Fibroblast of skin of scalp (primary cell): ENCODE data around the gene MEOX1.
"Not testable (repeated sequence)": the region's sequence is repeated elsewhere in the genome, so short reads cannot be mapped to it uniquely, and the experiment has no call there.

ENCODE experiments used
- DNase-seq: peaks from one replicate; pipeline ENCODE4 v3.0.0-alpha.2; 2013

Gene MEOX1

GRCh38 chr17:43616029-43616351, 45.7 kb downstream of the MEOX1 start:
- DNase-seq, result no peak

DNA sequence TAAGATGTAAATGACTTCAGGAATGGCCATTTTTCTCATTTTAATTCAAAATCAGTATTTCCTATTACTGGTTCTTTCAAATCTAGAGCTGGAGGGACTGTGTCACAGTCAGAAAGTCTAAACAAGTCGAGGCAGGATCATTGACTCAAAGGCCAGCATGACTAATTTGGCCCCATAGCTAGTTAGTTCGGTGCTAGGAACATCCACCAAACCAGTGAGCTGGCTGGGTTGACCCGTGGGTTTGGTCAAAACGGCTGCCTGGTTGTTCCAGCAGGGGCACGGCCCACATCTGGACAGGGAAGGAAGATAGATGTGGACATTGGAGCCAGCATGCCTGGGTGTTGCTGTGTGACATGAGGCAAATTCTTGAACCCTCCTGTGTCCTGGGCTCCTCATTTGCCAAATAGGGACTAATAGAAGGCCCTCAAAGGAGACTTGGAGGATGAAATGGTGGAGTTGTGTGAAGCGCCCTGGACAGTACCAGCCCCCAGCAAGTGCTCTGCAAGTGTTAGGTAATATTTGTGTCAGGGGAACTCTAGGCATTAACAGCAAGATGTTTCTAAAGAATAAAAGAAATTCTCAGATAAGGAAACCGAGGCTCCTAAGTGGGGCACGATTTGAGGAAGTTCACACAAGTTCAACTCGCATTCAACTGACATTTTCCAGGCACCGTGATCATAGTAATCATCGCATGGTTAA, 46.2 kb downstream of the MEOX1 start:
- DNase-seq, result no peak

DNA sequence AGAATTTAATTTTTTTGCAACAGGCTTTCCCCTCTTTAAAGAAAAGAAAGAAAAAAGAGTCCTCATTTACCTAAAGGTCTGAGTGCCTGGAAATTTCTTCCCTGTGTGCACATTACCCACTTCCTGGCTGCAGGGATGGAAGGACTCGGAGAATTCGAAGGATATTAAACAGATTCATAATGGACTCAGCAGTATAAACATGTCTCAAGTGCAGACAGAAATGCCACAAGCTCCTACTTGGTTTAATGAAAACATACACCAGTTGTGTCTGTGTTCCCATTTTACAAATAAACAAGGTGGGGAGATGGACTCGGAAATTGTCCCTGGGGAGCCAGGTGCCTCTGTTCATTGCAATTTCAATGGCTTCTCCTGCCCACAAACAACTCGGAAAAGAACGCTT, 47.2 kb downstream of the MEOX1 start:
- DNase-seq, result no peak

DNA sequence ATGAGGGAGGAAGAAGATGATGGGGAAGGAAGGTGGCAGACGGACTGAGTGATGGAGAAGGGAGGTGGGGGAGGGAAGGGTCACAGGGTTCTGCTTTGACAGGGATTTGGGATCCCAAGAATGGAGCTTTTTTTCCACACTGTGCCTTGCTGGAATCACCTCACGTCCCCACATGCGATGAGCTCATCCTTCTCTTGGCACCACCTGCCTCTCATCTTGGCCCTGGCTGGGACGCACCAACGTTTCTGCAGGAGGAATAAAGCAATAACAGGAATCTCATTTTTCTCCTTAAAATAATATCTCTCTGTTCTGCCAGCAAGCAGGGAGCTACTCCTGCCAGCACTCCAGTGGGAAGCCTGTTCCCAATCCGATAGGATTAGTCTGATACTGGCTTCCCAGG, 47.8 kb downstream of the MEOX1 start:
- no peak for DNase-seq

DNA sequence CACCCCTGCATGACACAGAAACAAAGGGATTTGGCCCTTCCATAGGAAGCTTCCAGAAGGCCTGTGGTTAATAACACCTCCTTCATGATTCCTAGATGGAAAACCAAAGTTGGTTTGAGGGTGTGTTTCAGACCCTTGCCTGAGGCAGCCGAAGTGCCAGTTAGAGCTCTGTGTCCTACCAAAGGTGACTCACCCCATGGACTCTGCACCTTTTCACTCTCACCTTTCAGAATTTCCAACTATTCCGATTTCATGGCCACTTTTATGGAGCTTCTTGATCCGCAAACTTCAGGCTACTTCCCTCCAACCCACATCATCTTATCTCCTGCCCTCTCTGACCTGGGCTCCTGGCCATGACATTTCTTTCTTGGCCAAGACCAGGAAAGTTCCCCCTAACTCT, 49.2 kb downstream of the MEOX1 start:
- no peak for DNase-seq

DNA sequence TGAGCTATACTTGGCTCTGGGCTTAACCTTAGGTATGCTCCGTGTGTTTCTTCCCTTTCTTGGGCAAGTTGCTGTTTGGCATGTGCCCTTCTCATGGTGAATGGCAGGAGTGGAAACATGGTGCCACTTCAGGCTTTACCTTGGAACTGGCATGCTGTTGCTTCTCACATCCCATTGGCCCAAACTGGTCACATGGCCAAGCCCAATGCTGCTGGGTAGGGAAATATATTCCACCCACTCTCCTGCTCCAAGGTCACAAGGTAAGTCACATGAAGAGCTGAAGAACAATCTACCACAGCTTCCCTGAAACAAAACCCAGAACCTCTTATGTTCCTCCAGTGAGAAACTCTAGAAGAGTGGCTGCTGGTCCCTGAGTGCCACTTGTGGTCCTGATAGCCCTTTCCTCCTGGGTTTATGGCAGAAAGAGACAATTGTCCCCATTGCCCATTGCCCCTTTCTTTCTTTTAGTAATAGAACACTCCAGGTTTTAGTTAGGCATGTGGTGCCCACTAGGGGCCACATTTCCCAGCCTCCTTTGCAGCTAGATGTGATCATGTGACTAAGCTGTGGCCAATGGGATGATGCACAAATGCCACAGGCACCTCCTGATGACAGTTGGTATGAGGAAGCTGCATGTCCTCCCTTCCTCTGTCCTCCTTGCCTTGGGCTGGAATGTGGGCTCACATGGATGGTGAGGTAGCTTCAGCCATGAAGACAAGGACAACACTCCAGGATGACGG, 50.3 kb downstream of the MEOX1 start:
- no peak for DNase-seq

GRCh38 chr17:43609613-43610385, 51.9 kb downstream of the MEOX1 start:
- DNase-seq, result no peak

- DNase-seq, result no peak
Observed at GRCh38 chr17:43608313-43608712, 53.4 kb downstream of the MEOX1 start.

DNA sequence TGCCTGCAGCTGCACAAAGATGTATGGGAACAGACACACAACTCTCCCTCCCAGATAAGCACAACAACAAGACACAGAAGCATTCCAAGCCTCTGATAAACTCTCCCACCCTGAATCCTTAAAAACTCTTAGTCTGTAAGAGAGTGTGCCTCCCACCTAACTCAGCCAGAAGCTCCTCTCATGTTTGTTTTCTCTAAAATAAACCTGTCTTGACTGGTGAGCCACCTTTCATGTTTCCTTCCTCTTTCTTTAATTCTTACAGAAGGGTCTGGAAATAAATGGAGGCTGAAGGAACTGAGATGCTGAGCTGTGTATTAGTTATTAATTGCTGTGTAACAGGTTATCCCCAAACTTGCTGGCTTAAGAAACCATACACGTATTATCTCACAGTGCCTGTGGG, 57.2 kb downstream of the MEOX1 start:
- no peak for DNase-seq

GRCh38 chr17:43603321-43603720, 58.4 kb downstream of the MEOX1 start:
- no peak for DNase-seq

DNA sequence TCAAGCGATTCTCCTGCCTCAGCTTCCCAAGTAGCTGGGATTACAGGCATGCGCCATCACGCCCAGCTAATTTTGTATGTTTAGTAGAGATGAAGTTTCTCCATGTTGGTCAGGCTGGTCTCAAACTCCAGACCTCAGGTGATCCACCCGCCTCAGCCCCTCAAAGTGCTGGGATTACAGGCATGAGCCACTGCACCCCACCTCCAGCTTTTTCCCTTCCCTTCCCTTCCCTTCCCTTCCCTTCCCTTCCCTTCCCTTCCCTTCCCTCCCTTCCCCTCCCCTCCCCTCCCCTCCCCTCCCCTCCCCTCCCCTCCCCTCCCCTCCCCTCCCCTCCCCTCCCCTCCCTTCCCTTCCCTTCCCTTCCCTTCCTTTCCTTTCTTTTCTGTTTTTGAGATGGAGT, 59.2 kb downstream of the MEOX1 start:
- not testable (repeated sequence) for DNase-seq

DNA sequence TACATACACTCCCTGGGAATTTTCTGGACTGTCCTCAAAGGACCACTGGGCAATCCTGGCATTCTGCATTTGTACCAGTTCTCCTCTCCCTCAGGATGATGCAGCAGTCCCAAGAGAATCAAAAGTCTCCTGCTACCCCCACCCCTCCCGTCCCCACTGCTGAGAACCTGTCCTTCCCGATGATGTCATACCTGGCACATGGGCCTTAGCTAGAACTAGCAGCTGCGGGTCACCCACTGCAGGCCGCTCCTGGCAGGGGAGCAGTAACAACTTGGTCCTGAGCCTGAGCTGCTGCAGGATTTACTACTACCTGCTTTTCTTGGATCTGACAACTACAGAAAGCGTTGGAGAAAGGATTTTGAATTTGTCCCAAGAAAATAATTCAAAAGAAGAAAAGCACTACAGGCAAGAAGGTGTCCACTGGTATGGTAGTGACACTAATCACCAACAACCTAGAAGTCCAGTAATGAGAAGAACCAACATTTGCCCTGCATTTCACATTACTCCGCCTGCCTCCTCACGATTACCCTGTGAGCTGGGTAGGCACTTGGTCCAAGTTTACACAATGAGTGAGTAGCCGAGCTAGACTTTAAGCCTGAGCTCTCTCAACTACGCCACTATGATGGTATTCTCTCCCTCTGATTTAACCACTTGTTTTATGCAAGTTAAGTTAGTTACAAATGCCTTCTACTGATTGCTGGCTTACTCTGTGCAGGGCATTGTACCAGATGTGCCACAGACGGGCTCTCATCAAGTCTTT, 60.3 kb downstream of the MEOX1 start:
- no peak for DNase-seq

GRCh38 chr17:43599835-43600234, 61.9 kb downstream of the MEOX1 start:
- peak; percentile 85 for DNase-seq

DNA sequence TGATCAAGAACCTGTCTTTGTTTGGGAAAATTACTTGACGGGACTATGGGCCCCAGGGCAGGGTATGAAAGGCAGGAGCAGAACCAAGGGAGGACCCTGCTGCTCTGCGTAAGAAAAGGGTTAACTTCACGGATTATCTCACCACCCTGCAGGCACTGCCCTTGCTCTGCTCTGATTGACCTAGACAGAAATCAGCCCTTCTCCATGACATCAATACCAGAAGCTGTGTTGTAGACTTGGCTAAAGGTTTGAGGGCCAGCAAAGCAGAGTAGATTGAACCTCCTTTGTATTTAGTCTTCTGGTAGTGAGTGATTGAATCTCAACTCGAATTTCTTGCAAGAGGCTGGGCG, 62.7 kb downstream of the MEOX1 start:
- DNase-seq, result no peak

GRCh38 chr17:43598357-43599045, 63.2 kb downstream of the MEOX1 start:
- no peak for DNase-seq

DNA sequence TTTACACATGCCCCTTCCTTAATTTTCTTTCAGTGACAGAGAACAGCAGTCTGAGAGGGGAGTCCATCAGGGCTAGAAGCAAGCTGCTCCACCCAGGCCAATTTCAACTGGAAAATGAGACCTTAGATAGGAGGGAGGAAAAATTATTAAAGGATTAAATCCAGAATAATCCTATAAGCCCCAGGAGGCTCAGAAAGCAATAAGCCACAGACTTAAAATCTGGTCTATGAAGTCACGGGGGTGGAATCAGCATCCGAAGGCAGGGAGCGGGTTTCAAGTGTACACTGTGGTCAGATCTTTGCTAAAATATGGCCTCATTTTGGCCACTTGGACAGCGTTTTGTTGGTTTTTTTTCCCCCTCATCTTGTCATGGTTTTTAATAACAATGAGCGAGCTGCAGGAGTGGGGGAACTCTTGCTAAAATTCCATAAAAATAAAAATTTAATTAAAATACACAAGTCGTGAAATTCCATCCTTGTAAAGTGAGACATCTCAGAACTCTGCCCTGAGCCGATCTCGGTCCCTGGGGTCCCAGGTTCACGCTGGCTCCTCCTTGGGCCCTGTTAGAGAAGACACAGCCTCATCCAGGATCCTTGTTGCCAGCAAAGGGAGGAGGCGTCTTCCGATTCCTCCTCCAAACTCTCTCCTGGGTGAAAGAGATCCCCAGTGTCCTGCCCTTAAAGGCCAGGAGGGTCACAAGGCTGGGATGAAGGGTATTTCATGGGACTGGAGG, 63.9 kb downstream of the MEOX1 start:
- DNase-seq, result no peak

- no peak for DNase-seq
Observed at GRCh38 chr17:43595466-43595865, 66.3 kb downstream of the MEOX1 start.

DNA sequence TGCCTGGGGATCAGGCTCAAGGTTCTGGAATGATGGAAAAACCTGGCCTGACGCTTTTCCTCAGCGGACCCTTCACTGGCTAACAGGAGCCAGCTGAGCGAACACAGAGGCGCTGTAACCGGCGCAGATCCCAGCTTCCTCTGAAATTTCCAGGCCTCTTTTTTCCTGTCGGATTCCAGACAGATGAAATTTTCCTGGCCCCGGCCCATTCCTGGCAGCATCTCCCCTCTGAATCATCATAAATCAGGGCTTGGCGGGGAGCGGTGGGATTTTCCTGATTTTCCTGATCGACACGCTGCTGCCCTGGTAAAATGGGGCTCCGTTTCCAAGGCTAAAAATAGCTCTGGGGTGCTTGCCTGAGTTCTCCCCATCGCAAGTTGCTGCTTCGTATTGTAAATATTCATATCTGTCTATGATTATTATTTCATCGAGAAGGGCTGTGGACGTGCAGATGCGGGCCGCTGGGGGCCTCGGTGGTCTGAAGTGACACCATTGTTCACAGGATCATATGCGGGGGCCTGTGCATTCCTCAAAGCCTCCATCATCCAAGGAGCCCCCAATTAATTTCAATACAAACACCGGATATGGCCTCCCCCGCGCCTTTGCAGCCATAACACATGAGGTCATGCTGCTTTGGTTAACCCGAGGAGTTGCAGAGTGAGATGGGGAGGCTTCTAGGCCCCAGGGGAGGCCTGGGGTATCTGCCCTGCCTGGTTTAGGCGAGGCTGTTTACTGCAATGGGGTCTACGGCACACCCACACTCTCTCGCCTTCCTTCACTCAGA, 69.8 kb downstream of the MEOX1 start:
- DNase-seq, result peak; percentile 96

DNA sequence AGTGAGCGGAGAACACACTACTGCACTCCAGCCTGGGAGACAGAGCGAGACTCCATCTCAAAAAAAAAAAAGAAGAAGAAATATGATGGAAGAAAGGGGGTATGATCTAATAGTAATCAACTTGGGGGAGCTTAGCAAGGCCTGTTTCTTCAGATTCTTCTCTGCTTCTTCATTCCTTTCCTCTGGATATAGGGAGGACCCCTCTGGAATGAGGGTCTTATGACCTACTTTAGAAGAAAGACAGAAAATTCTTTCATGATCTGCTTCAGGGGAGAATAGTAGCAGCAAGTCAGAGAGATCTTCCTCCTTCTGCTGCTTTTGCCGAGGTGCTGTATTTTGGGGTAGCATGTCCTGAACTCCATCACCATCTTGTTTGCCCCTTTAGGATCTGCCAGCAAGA, 70.7 kb downstream of the MEOX1 start:
- peak; percentile 38 for DNase-seq
